Measurements from ENCODE around the gene BPIFB1.

Gene BPIFB1

DNA sequence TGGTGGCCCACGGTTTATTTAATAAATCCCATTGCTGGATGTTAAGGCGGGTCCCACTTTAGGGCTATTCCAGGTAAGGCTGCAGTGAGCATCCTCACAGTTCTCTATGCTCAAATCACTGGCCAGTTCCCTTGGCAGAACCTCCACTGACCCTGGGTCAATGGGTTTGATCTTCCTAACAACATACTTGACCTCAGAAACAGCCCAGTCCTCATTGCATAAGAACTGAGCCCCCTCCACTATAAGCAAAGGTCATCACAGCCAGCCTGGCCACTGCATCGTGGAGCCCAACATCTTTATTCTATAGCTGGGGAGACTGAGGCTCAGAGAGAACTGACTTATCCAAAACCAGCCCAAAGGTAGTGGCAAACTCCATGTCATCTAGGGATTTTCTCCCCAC is 4.3 kb upstream of the BPIFB1 start:
- no peak overlapping the region for H3K27ac ChIP-seq
- H3K36me3 ChIP-seq, result no peaks in the 10 kb centered on the region
- TF ChIP-seq, protein P1, sequence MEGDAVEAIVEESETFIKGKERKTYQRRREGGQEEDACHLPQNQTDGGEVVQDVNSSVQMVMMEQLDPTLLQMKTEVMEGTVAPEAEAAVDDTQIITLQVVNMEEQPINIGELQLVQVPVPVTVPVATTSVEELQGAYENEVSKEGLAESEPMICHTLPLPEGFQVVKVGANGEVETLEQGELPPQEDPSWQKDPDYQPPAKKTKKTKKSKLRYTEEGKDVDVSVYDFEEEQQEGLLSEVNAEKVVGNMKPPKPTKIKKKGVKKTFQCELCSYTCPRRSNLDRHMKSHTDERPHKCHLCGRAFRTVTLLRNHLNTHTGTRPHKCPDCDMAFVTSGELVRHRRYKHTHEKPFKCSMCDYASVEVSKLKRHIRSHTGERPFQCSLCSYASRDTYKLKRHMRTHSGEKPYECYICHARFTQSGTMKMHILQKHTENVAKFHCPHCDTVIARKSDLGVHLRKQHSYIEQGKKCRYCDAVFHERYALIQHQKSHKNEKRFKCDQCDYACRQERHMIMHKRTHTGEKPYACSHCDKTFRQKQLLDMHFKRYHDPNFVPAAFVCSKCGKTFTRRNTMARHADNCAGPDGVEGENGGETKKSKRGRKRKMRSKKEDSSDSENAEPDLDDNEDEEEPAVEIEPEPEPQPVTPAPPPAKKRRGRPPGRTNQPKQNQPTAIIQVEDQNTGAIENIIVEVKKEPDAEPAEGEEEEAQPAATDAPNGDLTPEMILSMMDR (IDR thresholded peaks at IDR 0.05; ENCODE audit: low read depth, low read length), result no peak
- DNase-seq, result no peak
- no peaks in the 10 kb centered on the region for H3K9me3 ChIP-seq (ENCODE audit: severe bottlenecking)
- H3K27me3 ChIP-seq (ENCODE audit: insufficient read depth, low read depth, severe bottlenecking), result no peaks in the 10 kb centered on the region
- no peak overlapping the region for H3K4me3 ChIP-seq (ENCODE audit: low read depth, low read length)

DNA sequence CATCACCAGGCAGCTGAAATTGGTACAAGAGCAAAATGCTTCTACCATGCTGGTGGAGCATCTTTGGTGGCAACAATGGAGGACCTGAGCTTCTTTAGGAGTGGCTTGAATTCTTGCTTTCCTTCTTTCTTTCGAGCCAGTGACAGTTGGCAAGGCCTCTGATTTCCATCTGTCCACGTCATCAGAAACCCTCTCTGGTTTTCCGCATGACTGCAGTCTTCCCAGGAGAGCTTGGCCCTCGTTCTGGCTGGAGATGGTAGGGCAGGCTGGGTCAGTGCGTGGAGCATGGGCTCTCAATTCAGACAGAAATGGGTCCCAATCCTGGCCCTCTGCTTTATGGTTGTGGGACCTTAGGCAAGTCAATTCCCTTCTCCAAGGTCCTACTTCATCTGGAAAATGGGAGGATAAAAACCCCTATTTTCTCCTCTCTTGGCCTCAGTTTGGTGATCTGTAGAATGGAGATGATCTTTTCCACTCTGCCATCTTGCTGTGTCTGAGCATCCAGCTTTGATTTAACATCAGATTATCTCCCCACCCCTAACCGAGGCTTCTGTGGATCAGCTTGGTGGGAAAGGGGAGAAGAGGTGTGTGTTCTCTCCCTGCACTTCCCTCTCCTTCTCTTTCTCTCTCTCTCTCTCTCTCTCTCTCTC is 3.6 kb upstream of the BPIFB1 start:
- no peak overlapping the region for H3K27ac ChIP-seq

DNA sequence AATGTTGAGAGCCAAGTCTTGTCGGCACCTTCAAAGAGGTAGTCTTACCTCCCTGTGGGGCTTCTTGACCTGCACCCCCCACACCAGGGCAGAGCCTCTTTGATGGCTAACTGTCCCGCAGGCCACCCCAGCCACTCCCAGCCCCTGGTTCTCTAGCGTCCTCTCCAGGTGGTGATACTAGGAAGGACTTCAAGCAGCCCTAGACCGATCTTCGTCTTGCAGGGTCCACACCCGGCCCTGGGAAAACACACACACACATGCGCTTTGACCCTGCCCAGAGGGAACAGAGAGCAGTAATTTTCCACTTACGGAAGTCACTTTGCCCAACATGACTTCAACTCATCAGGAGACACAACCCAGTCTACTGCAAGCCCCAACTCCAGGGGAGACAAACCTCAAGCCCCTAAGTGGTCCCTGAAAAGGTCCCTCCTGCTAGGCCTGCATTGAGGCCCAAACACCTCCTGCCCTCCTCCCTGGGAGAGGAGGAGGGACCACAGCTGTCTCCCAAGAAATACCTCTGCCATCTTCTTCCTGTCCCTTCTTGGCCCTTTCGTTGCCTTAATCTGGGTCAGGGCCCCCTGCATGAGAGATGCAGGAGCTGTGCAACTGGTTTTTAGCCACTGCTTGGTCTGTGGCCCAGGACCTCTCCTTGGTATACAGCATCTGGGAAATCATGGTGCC is 2.9 kb upstream of the BPIFB1 start:
- no peaks in the 10 kb centered on the region for H3K36me3 ChIP-seq
- H3K27ac ChIP-seq, result no peak overlapping the region
- H3K9me3 ChIP-seq (ENCODE audit: severe bottlenecking), result no peaks in the 10 kb centered on the region
- TF ChIP-seq, protein P1 (IDR thresholded peaks at IDR 0.05; ENCODE audit: low read depth, low read length), result no peak
- H3K27me3 ChIP-seq (ENCODE audit: insufficient read depth, low read depth, severe bottlenecking), result no peaks in the 10 kb centered on the region
- no peak for DNase-seq
- H3K4me3 ChIP-seq (ENCODE audit: low read depth, low read length), result no peak overlapping the region

More for the DNA sequence above, 3.6 kb upstream of the BPIFB1 start:
- DNase-seq, result no peak
- no peaks in the 10 kb centered on the region for H3K27me3 ChIP-seq (ENCODE audit: insufficient read depth, low read depth, severe bottlenecking)
- H3K9me3 ChIP-seq (ENCODE audit: severe bottlenecking), result no peaks in the 10 kb centered on the region
- no peaks in the 10 kb centered on the region for H3K36me3 ChIP-seq
- TF ChIP-seq, protein P1 (IDR thresholded peaks at IDR 0.05; ENCODE audit: low read depth, low read length), result no peak
- no peak overlapping the region for H3K4me3 ChIP-seq (ENCODE audit: low read depth, low read length)

DNA sequence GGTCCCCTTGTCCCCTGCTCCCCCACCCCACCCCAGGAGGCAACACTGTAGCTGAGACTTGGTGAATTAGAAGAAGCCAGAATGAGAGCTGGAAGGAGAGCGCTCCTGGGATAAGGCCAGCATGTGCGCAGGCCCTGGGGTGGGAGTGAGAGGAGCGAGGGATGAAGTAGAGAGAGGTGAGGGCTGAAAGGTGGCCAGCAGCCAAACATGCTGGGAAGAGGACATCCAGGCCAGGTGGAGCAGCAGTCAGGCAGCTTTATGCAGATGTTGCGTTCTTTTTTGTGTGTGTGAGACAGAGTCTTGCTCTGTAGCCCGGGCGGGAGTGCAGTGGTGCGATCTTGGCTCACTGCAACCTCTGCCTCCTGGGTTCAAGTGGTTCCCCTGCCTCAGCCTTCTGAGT is 2.2 kb upstream of the BPIFB1 start:
- H3K4me3 ChIP-seq (ENCODE audit: low read depth, low read length), result no peak overlapping the region
- no peak for DNase-seq
- no peak overlapping the region for H3K27ac ChIP-seq
- TF ChIP-seq, protein P1 (IDR thresholded peaks at IDR 0.05; ENCODE audit: low read depth, low read length), result no peak
- H3K9me3 ChIP-seq (ENCODE audit: severe bottlenecking), result no peaks in the 10 kb centered on the region
- no peaks in the 10 kb centered on the region for H3K27me3 ChIP-seq (ENCODE audit: insufficient read depth, low read depth, severe bottlenecking)
- no peaks in the 10 kb centered on the region for H3K36me3 ChIP-seq

DNA sequence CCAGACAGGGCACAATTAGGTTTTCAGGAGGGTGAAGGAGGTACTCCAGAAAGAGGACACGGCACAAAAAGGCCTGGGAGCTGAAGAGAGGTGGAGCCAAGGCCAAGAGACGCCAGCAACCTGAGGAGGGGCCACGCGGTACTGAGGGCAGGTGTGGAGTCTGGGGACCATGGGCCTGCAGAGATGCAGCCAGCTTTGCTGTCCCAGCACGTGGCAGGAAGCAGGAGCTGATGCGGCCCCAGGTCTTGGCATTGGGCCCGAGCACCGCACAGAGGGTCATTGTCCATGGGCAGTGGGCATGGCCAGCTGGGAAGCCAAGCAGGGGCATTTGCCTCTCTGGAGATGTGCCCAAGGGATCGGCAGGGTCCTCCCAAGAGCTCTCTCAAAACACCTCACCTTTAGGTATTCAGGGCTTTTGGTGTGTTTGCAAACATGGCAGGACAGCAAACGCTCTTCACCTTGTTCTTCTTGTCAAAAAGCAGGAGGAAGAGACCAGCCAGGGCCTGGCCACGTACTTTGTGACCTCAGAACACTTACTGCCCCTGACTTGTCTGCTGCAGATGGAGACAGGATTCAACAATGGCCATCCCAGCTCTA is 1.4 kb upstream of the BPIFB1 start:
- H3K27me3 ChIP-seq (ENCODE audit: insufficient read depth, low read depth, severe bottlenecking), result no peaks in the 10 kb centered on the region
- TF ChIP-seq, protein P1 (IDR thresholded peaks at IDR 0.05; ENCODE audit: low read depth, low read length), result no peak
- no peak for DNase-seq
- no peak overlapping the region for H3K4me3 ChIP-seq (ENCODE audit: low read depth, low read length)
- no peaks in the 10 kb centered on the region for H3K9me3 ChIP-seq (ENCODE audit: severe bottlenecking)
- H3K36me3 ChIP-seq, result no peaks in the 10 kb centered on the region
- H3K27ac ChIP-seq, result no peak overlapping the region

Measured in WERI-Rb-1 (cell line).